GM21528 (cell line): Measurements from ENCODE around the gene GGT6.

Experiments used
- ATAC-seq: cut with Tn5 transposase; IDR thresholded peaks from one replicate; pipeline ENCODE4 v1.9.1; 2021; ENCODE audit warnings: mild to moderate bottlenecking, moderate library complexity; ENCODE audit not compliant: unreplicated experiment, low FRiP score

Gene GGT6

GRCh38 chr17:4576729-4577322, 16.4 kb upstream of the GGT6 start:
- no peak for ATAC-seq

- ATAC-seq = no peak
Measured at GRCh38 chr17:4576161-4576558, 15.8 kb upstream of the GGT6 start.

- ATAC-seq = no peak
Measured at GRCh38 chr17:4574448-4575045, 14.2 kb upstream of the GGT6 start.

GRCh38 chr17:4573669-4574068, 13.3 kb upstream of the GGT6 start:
- ATAC-seq = no peak

- no peak for ATAC-seq
Measured at GRCh38 chr17:4573115-4573514, 12.7 kb upstream of the GGT6 start.

- ATAC-seq = no peak
Measured at GRCh38 chr17:4572131-4572530, 11.8 kb upstream of the GGT6 start.

- no peak for ATAC-seq
Measured at GRCh38 chr17:4569591-4569990, 9.2 kb upstream of the GGT6 start.

- no peak for ATAC-seq
Measured at GRCh38 chr17:4566785-4567184, 6.4 kb upstream of the GGT6 start.

GRCh38 chr17:4565209-4566141, 5.1 kb upstream of the GGT6 start:
- no peak for ATAC-seq

GRCh38 chr17:4562015-4562969, 1.9 kb upstream of the GGT6 start:
- ATAC-seq = no peak

GRCh38 chr17:4560837-4561256, 470 bp upstream of the GGT6 start:
- ATAC-seq = no peak

GRCh38 chr17:4559966-4560365, 411 bp downstream of the GGT6 start:
- no peak for ATAC-seq

GRCh38 chr17:4559139-4559791, 1.1 kb downstream of the GGT6 start:
- ATAC-seq = no peak

GRCh38 chr17:4558347-4558971, 1.9 kb downstream of the GGT6 start:
- no peak for ATAC-seq

GRCh38 chr17:4557626-4558346, 2.6 kb downstream of the GGT6 start:
- no peak for ATAC-seq

GRCh38 chr17:4556996-4557395, 3.4 kb downstream of the GGT6 start:
- ATAC-seq = no peak

GRCh38 chr17:4555873-4556759, 4.3 kb downstream of the GGT6 start:
- ATAC-seq = no peak
